ENCODE measurements around the gene CNTNAP2. TPM values are rescaled to one million over a fixed set of nuclear protein-coding genes. Genes with fewer than 3 reads are reported as not detected.

CNTNAP2 gene
- total RNA-seq, 2 experiments from 2014 or later: 0.14 TPM; not detected in 1

- intact Hi-C loops (cut with micrococcal nuclease): no loop called here
- Mint-ChIP-seq H3K27ac (no peak overlapping the region), H3K27me3 (ENCODE audit: low read depth) (no peaks in the 10 kb centered on the region), H3K36me3 (ENCODE audit: low read depth) (no peaks in the 10 kb centered on the region), H3K9me3 (no peaks in the 10 kb centered on the region), H3K4me3 (no peak overlapping the region), H3K4me1 (ENCODE audit: low read depth) (no peaks in the 10 kb centered on the region)
- CTCF ChIA-PET: no interaction called here
- no peak for DNase-seq
Observed at GRCh38 chr7:147012666-147013065, 896.1 kb downstream of the CNTNAP2 start.

- no peak overlapping the region for H3K4me3 Mint-ChIP-seq
- H3K4me1 Mint-ChIP-seq (ENCODE audit: low read depth): no peaks in the 10 kb centered on the region
- no peaks in the 10 kb centered on the region for H3K36me3 Mint-ChIP-seq (ENCODE audit: low read depth)
- no peak for DNase-seq
- H3K9me3 Mint-ChIP-seq: no peaks in the 10 kb centered on the region
- no peaks in the 10 kb centered on the region for H3K27me3 Mint-ChIP-seq (ENCODE audit: low read depth)
- no peak overlapping the region for H3K27ac Mint-ChIP-seq
- CTCF ChIA-PET: no interaction called here
- intact Hi-C loops (cut with micrococcal nuclease): no loop called here
Observed at GRCh38 chr7:147013825-147014224, 897.2 kb downstream of the CNTNAP2 start.

- no peak for DNase-seq
- H3K27ac Mint-ChIP-seq: no peak overlapping the region
- intact Hi-C loops (cut with micrococcal nuclease): no loop called here
- no peak overlapping the region for H3K4me3 Mint-ChIP-seq
- H3K36me3 Mint-ChIP-seq (ENCODE audit: low read depth): no peaks in the 10 kb centered on the region
- H3K9me3 Mint-ChIP-seq: no peaks in the 10 kb centered on the region
- CTCF ChIA-PET: no interaction called here
- H3K27me3 Mint-ChIP-seq (ENCODE audit: low read depth): no peaks in the 10 kb centered on the region
- no peaks in the 10 kb centered on the region for H3K4me1 Mint-ChIP-seq (ENCODE audit: low read depth)
Observed at GRCh38 chr7:147014286-147014955, 897.8 kb downstream of the CNTNAP2 start.

GRCh38 chr7:147015999-147016398 lies 899.4 kb downstream of the CNTNAP2 start:
- no peaks in the 10 kb centered on the region for H3K36me3 Mint-ChIP-seq (ENCODE audit: low read depth)
- H3K4me3 Mint-ChIP-seq: no peak overlapping the region
- no peaks in the 10 kb centered on the region for H3K4me1 Mint-ChIP-seq (ENCODE audit: low read depth)
- H3K9me3 Mint-ChIP-seq: no peaks in the 10 kb centered on the region
- H3K27ac Mint-ChIP-seq: no peak overlapping the region
- no peaks in the 10 kb centered on the region for H3K27me3 Mint-ChIP-seq (ENCODE audit: low read depth)
- no peak for DNase-seq
- intact Hi-C loops (cut with micrococcal nuclease): no loop called here
- CTCF ChIA-PET: no interaction called here

GRCh38 chr7:147022056-147022455 lies 905.5 kb downstream of the CNTNAP2 start:
- Mint-ChIP-seq H3K27me3 (ENCODE audit: low read depth) (no peaks in the 10 kb centered on the region), H3K9me3 (no peaks in the 10 kb centered on the region), H3K36me3 (ENCODE audit: low read depth) (no peaks in the 10 kb centered on the region), H3K4me1 (ENCODE audit: low read depth) (no peaks in the 10 kb centered on the region), H3K27ac (no peak overlapping the region), H3K4me3 (no peak overlapping the region)
- intact Hi-C loops (cut with micrococcal nuclease): no loop called here
- CTCF ChIA-PET: no interaction called here
- DNase-seq: no peak

GRCh38 chr7:147023440-147023839 lies 906.8 kb downstream of the CNTNAP2 start:
- no peak for DNase-seq
- Mint-ChIP-seq H3K4me1 (ENCODE audit: low read depth) (no peaks in the 10 kb centered on the region), H3K4me3 (no peak overlapping the region), H3K36me3 (ENCODE audit: low read depth) (no peaks in the 10 kb centered on the region), H3K9me3 (peaks cover 3% of the 10 kb centered on the region), H3K27ac (no peak overlapping the region), H3K27me3 (ENCODE audit: low read depth) (no peaks in the 10 kb centered on the region)
- intact Hi-C loops (cut with micrococcal nuclease): no loop called here
- CTCF ChIA-PET: interaction anchor here (0.6 kb wide), 1 partner anchor 1071 kb away, joined by 3 read pairs; no protein-coding TSS in a partner anchor

- H3K27me3 Mint-ChIP-seq (ENCODE audit: low read depth): no peaks in the 10 kb centered on the region
- H3K27ac Mint-ChIP-seq: no peak overlapping the region
- H3K36me3 Mint-ChIP-seq (ENCODE audit: low read depth): no peaks in the 10 kb centered on the region
- intact Hi-C loops (cut with micrococcal nuclease): no loop called here
- peaks cover 3% of the 10 kb centered on the region for H3K9me3 Mint-ChIP-seq
- no peak for DNase-seq
- no peak overlapping the region for H3K4me3 Mint-ChIP-seq
- CTCF ChIA-PET: no interaction called here
- H3K4me1 Mint-ChIP-seq (ENCODE audit: low read depth): no peaks in the 10 kb centered on the region
Observed at GRCh38 chr7:147029953-147030352, 913.4 kb downstream of the CNTNAP2 start.

GRCh38 chr7:147033641-147034040 lies 917.0 kb downstream of the CNTNAP2 start:
- Mint-ChIP-seq H3K36me3 (ENCODE audit: low read depth) (no peaks in the 10 kb centered on the region), H3K27me3 (ENCODE audit: low read depth) (no peaks in the 10 kb centered on the region), H3K4me1 (ENCODE audit: low read depth) (no peaks in the 10 kb centered on the region), H3K27ac (no peak overlapping the region), H3K9me3 (no peaks in the 10 kb centered on the region), H3K4me3 (no peak overlapping the region)
- no peak for DNase-seq
- CTCF ChIA-PET: no interaction called here
- intact Hi-C loops (cut with micrococcal nuclease): no loop called here

GRCh38 chr7:147041438-147041837 lies 924.8 kb downstream of the CNTNAP2 start:
- Mint-ChIP-seq H3K4me1 (ENCODE audit: low read depth) (no peaks in the 10 kb centered on the region), H3K27me3 (ENCODE audit: low read depth) (no peaks in the 10 kb centered on the region), H3K27ac (no peak overlapping the region), H3K9me3 (peaks cover 4% of the 10 kb centered on the region), H3K4me3 (no peak overlapping the region), H3K36me3 (ENCODE audit: low read depth) (no peaks in the 10 kb centered on the region)
- no peak for DNase-seq
- intact Hi-C loops (cut with micrococcal nuclease): no loop called here
- CTCF ChIA-PET: no interaction called here

GRCh38 chr7:147044941-147045340 lies 928.3 kb downstream of the CNTNAP2 start:
- no peak overlapping the region for H3K4me3 Mint-ChIP-seq
- H3K36me3 Mint-ChIP-seq (ENCODE audit: low read depth): no peaks in the 10 kb centered on the region
- CTCF ChIA-PET: interaction anchor here (0.8 kb wide), 1 partner anchor 199 kb away, joined by 3 read pairs; no protein-coding TSS in a partner anchor

GRCh38 chr7:147047696-147048095 lies 931.1 kb downstream of the CNTNAP2 start:
- Mint-ChIP-seq H3K9me3 (peaks cover 2% of the 10 kb centered on the region), H3K4me3 (no peak overlapping the region), H3K27ac (no peak overlapping the region), H3K27me3 (ENCODE audit: low read depth) (no peaks in the 10 kb centered on the region), H3K4me1 (ENCODE audit: low read depth) (no peaks in the 10 kb centered on the region), H3K36me3 (ENCODE audit: low read depth) (no peaks in the 10 kb centered on the region)
- CTCF ChIA-PET: no interaction called here
- intact Hi-C loops (cut with micrococcal nuclease): no loop called here
- DNase-seq: no peak

More at GRCh38 chr7:147044941-147045340, 928.3 kb downstream of the CNTNAP2 start:
- Mint-ChIP-seq H3K4me1 (ENCODE audit: low read depth) (no peaks in the 10 kb centered on the region), H3K9me3 (peaks cover 4% of the 10 kb centered on the region), H3K27ac (no peak overlapping the region), H3K27me3 (ENCODE audit: low read depth) (no peaks in the 10 kb centered on the region)
- DNase-seq: no peak
- intact Hi-C loops (cut with micrococcal nuclease): no loop called here

- Mint-ChIP-seq H3K36me3 (ENCODE audit: low read depth) (no peaks in the 10 kb centered on the region), H3K27me3 (ENCODE audit: low read depth) (no peaks in the 10 kb centered on the region), H3K27ac (no peak overlapping the region), H3K9me3 (peaks cover 2% of the 10 kb centered on the region), H3K4me3 (no peak overlapping the region), H3K4me1 (ENCODE audit: low read depth) (no peaks in the 10 kb centered on the region)
- CTCF ChIA-PET: no interaction called here
- DNase-seq: no peak
- intact Hi-C loops (cut with micrococcal nuclease): no loop called here
Observed at GRCh38 chr7:147048864-147049263, 932.3 kb downstream of the CNTNAP2 start.

- Mint-ChIP-seq H3K4me3 (no peak overlapping the region), H3K36me3 (ENCODE audit: low read depth) (no peaks in the 10 kb centered on the region), H3K27ac (no peak overlapping the region), H3K27me3 (ENCODE audit: low read depth) (no peaks in the 10 kb centered on the region), H3K4me1 (ENCODE audit: low read depth) (no peaks in the 10 kb centered on the region), H3K9me3 (no peaks in the 10 kb centered on the region)
- no peak for DNase-seq
- CTCF ChIA-PET: no interaction called here
- intact Hi-C loops (cut with micrococcal nuclease): no loop called here
Observed at GRCh38 chr7:147052818-147053217, 936.2 kb downstream of the CNTNAP2 start.
